Measurements from ENCODE around the gene RSRC2.
A peak's percentile ranks its signal among the peaks of the same experiment; 100 is the strongest.

The RSRC2 gene

DNA sequence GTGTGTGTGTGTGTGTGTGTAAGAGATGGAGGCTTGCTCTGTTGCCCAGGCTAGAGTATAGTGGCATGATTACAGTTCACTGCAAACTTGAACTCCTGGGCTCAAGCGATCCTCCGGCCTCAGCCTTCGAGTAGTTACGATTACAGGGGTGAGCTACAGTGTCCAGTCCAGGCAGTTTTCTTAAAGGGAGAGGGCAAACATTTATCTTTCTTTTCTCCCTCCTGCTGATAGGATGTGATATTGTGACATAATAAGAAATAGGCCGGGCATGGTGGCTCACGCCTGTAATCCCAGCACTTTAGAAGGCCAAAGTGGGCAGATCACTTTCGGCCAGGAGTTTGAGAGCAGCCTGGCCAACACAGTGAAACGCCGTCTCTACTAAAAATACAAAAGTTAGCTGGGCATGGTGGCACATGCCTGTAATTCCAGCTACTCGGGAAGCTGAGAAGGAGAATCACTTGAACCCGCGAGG, 72.5 kb downstream of the RSRC2 start:
- H3K4me3 ChIP-seq = no peak overlapping the region
- no peaks in the 10 kb centered on the region for H4K20me1 ChIP-seq
- H3K4me1 ChIP-seq = peaks cover 24 to 45% (median 38%) of the 10 kb centered on the region in 10 experiments
- H3K9ac ChIP-seq = peak overlapping the region in 6 of 11 experiments; percentile 22 to 76 (median 62); a peak in 9 of 22 replicates
- H3K9me3 ChIP-seq (replicated peaks in 1 of 11) = no peaks in the 10 kb centered on the region
- H3K4me2 ChIP-seq = peak overlapping the region; percentile 54 to 91 (median 78)
- no peaks in the 10 kb centered on the region for H3K27me3 ChIP-seq
- TF ChIP-seq Cebpa-rat (IDR thresholded peaks at IDR 0.05) = no peak
- H3K27ac ChIP-seq = peak overlapping the region in 10 of 11 experiments; percentile 31 to 91 (median 81); a peak in 19 of 22 replicates
- no peaks in the 10 kb centered on the region for H3K36me3 ChIP-seq
